ENCODE results near the gene ARHGAP28. TPM values are rescaled to one million over a fixed set of nuclear protein-coding genes. Genes with fewer than 3 reads are reported as not detected.

The ARHGAP28 gene
- total RNA-seq, 4 donors from 2014 or later: 0.52 to 1.7 (median 0.75) TPM

DNA sequence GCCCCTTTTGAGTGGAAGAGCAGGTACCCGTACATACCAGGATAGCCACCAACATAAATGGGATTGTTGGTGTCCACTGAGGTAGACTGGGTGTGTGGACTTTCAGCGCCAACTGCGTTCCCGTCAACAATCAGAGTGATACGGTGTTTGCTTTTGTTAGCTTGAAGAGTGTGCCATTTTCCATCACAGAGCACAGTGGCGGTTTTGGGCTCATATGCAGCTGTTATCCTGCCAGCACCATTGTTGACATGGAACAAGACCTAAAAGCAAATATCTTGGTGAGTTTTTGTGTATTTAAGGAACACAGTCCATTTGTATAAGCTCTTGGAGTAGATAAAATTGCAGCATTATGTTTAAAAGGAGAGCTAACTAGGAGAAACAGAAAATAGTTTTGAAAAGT lies 213.6 kb downstream of the ARHGAP28 start:
- intact Hi-C loops (cut with DNase I): no loop called here
- Histone ChIP-seq H3K27me3 (peaks cover 0 to 7% (median 0%) of the 10 kb centered on the region in 4 donors), H3K36me3 (no peaks in the 10 kb centered on the region), H3K27ac (replicated peaks in 1 of 4) (no peak overlapping the region), H3K4me1 (no peaks in the 10 kb centered on the region), H3K9me3 (no peaks in the 10 kb centered on the region), H3K4me3 (no peak overlapping the region)
- 92% methylated on average over 6 of the region's 6 CpGs for WGBS
- TF ChIP-seq, protein P1, sequence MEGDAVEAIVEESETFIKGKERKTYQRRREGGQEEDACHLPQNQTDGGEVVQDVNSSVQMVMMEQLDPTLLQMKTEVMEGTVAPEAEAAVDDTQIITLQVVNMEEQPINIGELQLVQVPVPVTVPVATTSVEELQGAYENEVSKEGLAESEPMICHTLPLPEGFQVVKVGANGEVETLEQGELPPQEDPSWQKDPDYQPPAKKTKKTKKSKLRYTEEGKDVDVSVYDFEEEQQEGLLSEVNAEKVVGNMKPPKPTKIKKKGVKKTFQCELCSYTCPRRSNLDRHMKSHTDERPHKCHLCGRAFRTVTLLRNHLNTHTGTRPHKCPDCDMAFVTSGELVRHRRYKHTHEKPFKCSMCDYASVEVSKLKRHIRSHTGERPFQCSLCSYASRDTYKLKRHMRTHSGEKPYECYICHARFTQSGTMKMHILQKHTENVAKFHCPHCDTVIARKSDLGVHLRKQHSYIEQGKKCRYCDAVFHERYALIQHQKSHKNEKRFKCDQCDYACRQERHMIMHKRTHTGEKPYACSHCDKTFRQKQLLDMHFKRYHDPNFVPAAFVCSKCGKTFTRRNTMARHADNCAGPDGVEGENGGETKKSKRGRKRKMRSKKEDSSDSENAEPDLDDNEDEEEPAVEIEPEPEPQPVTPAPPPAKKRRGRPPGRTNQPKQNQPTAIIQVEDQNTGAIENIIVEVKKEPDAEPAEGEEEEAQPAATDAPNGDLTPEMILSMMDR (IDR thresholded peaks at IDR 0.05): no peak
- TF ChIP-seq EP300 (IDR thresholded peaks at IDR 0.05) (no peak), POLR2A (IDR thresholded peaks at IDR 0.05; ENCODE audit: low read depth) (no peak)
- DNase-seq (ENCODE audit: extremely low spot score): no peak

DNA sequence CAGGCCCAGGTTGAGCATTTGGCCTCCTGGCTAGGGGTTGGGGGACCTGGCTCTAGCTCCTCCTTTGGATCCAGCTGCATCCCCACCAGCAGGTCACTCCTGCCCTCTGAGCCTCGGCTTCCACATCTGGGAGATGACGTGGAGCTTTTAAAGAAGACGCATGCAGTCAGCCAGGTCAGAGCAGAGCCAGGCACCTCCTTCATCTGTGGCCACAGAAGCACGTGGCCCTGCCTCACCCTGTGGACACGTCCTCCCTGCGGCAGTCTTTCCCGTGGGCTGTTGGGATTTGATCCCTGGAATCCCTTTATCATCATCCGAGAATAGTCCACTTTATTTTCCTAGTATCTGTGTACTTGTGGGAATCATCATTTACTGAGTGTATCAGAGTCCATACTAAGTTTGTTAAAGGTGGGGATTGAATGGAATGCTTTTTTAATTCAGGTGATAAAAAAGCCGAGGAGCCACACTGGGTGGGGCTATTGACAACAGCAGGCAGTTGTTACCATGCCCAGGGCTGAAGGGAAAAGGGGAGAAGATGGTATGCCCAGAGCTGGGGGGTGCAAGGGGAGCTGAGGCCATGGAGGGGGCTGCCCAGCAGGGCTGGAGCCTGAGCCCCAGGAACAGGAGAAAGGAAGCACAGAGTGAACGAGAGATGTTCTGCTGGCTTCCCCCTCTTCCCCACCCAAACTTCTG lies 218.0 kb downstream of the ARHGAP28 start:
- Histone ChIP-seq H3K9me3 (no peaks in the 10 kb centered on the region), H3K27ac (replicated peaks in 1 of 4) (no peak overlapping the region), H3K36me3 (no peaks in the 10 kb centered on the region), H3K27me3 (peaks cover 0 to 7% (median 0%) of the 10 kb centered on the region in 4 donors), H3K4me1 (no peaks in the 10 kb centered on the region), H3K4me3 (no peak overlapping the region)
- TF ChIP-seq EP300 (IDR thresholded peaks at IDR 0.05) (no peak), POLR2AphosphoS5 (IDR thresholded peaks at IDR 0.05) (no peak), POLR2A (IDR thresholded peaks at IDR 0.05; ENCODE audit: low read depth) (no peak)
- TF ChIP-seq, protein P1 (IDR thresholded peaks at IDR 0.05): no peak
- intact Hi-C loops (cut with DNase I): no loop called here
- DNase-seq (ENCODE audit: extremely low spot score): no peak
- 83% methylated on average over 10 of the region's 10 CpGs for WGBS

DNA sequence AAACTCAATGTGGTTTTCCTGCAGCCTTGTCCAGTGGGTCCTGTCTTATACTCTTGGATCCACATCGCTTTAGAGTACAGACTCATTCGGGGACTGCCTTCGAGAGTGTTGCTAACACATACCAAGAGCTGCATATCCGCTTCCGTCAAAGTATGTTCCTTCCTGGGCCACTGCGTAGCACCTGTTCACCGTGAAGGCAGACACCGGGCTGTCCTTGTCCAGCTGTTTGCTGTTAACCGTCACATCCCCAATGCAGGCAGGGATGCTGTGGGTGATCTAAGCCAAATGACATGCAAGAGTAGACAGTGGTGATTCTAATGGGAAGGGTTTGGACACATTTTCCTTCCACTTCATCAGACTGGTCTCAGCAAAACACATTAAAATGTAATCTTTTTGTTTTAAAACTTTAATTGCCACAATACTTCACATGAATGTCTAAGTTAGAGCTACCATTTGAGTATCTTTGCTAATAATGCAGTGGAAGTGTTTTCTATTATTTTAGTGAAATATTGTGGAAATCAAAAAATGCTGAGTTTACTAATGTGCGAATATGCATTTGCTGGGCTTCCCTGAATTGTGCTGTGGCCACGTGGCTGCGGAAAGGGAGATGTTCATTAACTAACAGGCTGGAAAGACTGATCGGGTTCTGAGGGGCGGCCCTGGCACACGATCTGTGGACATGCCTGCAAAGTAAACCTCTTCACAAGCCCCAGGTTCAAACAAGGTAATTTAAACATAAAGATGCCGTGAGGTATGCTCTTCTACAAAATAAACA lies 219.0 kb downstream of the ARHGAP28 start:
- no peak for TF ChIP-seq POLR2A (IDR thresholded peaks at IDR 0.05; ENCODE audit: low read depth)
- TF ChIP-seq EP300 (IDR thresholded peaks at IDR 0.05): no peak
- no peak for TF ChIP-seq POLR2AphosphoS5 (IDR thresholded peaks at IDR 0.05)
- TF ChIP-seq, protein P1 (IDR thresholded peaks at IDR 0.05): no peak
- WGBS: 78% methylated on average over 16 of the region's 16 CpGs
- H3K27ac ChIP-seq (replicated peaks in 1 of 4): no peak overlapping the region
- no peaks in the 10 kb centered on the region for H3K9me3 ChIP-seq
- no peaks in the 10 kb centered on the region for H3K36me3 ChIP-seq
- H3K4me1 ChIP-seq: no peaks in the 10 kb centered on the region
- peaks cover 0 to 7% (median 0%) of the 10 kb centered on the region in 4 donors for H3K27me3 ChIP-seq
- H3K4me3 ChIP-seq: no peak overlapping the region
- no peak for DNase-seq (ENCODE audit: extremely low spot score)
- intact Hi-C loops (cut with DNase I): no loop called here

DNA sequence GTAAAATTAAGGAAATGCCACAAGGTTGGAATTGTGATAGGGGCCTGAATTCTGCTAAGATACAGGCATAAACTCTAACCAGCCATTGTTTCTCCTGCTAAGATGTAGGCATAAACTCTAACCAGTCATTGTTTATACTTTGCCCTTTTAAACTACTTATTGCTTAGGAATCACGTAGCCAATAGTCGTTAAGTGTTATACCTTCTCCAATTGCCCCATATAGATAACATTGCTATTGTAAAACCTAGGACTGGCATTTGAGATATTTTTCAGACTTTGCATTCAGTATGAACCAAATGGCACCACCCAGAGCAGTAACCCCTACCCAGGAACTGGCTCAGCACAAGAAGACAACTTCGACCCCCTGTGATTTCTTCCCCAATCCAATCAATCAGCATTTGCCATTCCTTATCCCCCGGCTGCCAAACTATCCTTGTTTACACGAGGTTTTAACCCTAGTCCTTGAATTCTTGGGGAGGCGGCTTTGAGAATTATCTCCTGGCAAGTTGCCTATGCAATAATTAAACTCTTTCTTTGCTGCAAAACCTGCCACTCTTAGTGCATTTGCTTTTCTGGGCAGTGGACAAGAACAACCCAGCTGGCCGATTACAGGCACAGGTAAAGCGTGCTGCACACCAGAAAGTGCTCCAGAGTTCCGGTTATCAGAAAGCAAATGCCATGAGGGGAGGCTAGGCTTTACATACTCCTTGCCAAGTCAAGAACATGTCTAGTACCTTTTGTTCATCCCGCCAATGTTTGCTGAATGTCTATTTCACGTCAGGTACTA lies 220.5 kb downstream of the ARHGAP28 start:
- peaks cover 0 to 7% (median 0%) of the 10 kb centered on the region in 4 donors for H3K27me3 ChIP-seq
- no peak overlapping the region for H3K4me3 ChIP-seq
- H3K36me3 ChIP-seq: no peaks in the 10 kb centered on the region
- no peak for DNase-seq (ENCODE audit: extremely low spot score)
- H3K9me3 ChIP-seq: no peaks in the 10 kb centered on the region
- H3K4me1 ChIP-seq: no peaks in the 10 kb centered on the region
- intact Hi-C loops (cut with DNase I): no loop called here
- no peak overlapping the region for H3K27ac ChIP-seq (replicated peaks in 1 of 4)
- TF ChIP-seq POLR2AphosphoS5 (IDR thresholded peaks at IDR 0.05): no peak
- no peak for TF ChIP-seq POLR2A (IDR thresholded peaks at IDR 0.05; ENCODE audit: low read depth)
- 82% methylated on average over 11 of the region's 11 CpGs for WGBS

DNA sequence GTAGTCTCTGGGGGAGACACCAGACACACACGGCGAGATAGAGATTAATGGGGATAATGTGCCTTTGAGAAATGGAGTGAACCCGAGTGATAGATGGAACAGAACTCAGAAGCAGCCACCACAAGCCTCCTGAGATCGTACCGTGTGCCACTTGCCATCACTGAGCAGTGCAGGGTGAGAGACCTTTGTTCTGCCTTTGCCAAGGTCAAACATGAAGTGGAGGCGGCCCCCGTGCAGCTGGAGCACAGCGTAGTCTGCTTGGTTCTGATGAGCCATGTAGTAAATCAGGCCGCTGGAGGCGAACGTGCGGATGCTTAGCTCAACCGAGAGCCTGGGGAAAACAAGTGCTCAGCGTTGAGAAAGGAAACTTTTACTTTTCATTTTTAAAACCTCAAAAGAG lies 221.1 kb downstream of the ARHGAP28 start:
- DNase-seq (ENCODE audit: extremely low spot score): no peak
- Histone ChIP-seq H3K36me3 (no peaks in the 10 kb centered on the region), H3K27ac (replicated peaks in 1 of 4) (no peak overlapping the region), H3K9me3 (no peaks in the 10 kb centered on the region), H3K4me3 (no peak overlapping the region), H3K27me3 (peaks cover 0 to 7% (median 0%) of the 10 kb centered on the region in 4 donors), H3K4me1 (no peaks in the 10 kb centered on the region)
- no peak for TF ChIP-seq POLR2A (IDR thresholded peaks at IDR 0.05; ENCODE audit: low read depth)
- no peak for TF ChIP-seq POLR2AphosphoS5 (IDR thresholded peaks at IDR 0.05)
- no peak for TF ChIP-seq EP300 (IDR thresholded peaks at IDR 0.05)
- TF ChIP-seq, protein P1 (IDR thresholded peaks at IDR 0.05): no peak
- intact Hi-C loops (cut with DNase I): no loop called here
- WGBS: 90% methylated on average over 10 of the region's 14 CpGs
